Stomach (tissue), 9 donors: Measurements from ENCODE around the gene ITGAD. TPM values are rescaled to one million over a fixed set of nuclear protein-coding genes. Genes with fewer than 3 reads are reported as not detected.

Experiments used
- DNase-seq, 2 donors: peaks; one replicate each; pipeline versions ENCODE4 v3.0.0 to v3.0.0-alpha.2; 2013 to 2019
- H3K27ac ChIP-seq, 5 donors: fragments of 200-600 bp in 4 of 5; sonication (generic) in 4 of 5; one replicate each; pipeline ENCODE4 v1.5.1; 2013 to 2019; ENCODE audit warnings: mild to moderate bottlenecking in 1 of 5, moderate library complexity in 1 of 5
- H3K27me3 ChIP-seq, 3 donors: fragments of 200-600 bp; sonication (generic); one replicate each; pipeline ENCODE4 v1.5.1; 2017 to 2019; ENCODE audit warnings: mixed run types in 1 of 3
- H3K36me3 ChIP-seq, 4 donors: fragments of 200-600 bp; sonication (generic); 1 replicate in 3 of 4; 2 replicates in 1 of 4; pipeline ENCODE4 v1.5.1; 2016 to 2019
- H3K4me1 ChIP-seq, 4 donors: fragments of 200-600 bp; sonication (generic); one replicate each; pipeline ENCODE4 v1.5.1; 2016 to 2019
- H3K4me3 ChIP-seq, 4 donors: fragments of 200-600 bp; sonication (generic) in 3 of 4; one replicate each; pipeline ENCODE4 v1.5.1; 2016 to 2019; ENCODE audit warnings: mild to moderate bottlenecking in 1 of 4
- H3K9me3 ChIP-seq, 4 donors: fragments of 200-600 bp; sonication (generic); one replicate each; pipeline ENCODE4 v1.5.1; 2016 to 2019
- EP300 ChIP-seq: sonication (generic); formaldehyde crosslinking; IDR thresholded peaks from one replicate; pipeline ENCODE4 v1.6.1; 2017; ENCODE audit warnings: antibody characterized with exemption
- POLR2A ChIP-seq, 4 donors: fragments of 450-650 bp; IDR thresholded peaks; one replicate each; pipeline ENCODE4 v1.6.1; 2016; ENCODE audit warnings: antibody characterized with exemption in 4 of 4, control low read depth in 2 of 4, mild to moderate bottlenecking in 1 of 4, moderate library complexity in 1 of 4
- POLR2AphosphoS5 ChIP-seq, 3 donors: sonication (generic); formaldehyde crosslinking; IDR thresholded peaks; one replicate each; pipeline ENCODE4 v1.6.1; 2016; ENCODE audit warnings: antibody characterized with exemption in 3 of 3
- WGBS, 5 donors: extraction: QIAGEN DNeasy Blood & Tissue Kit in 3 of 5; methylation state at CpG; one replicate each; pipeline versions ENCODE4 v1.1.5 to v1.1.7; 2013 to 2018; 5-methylcytosine and 5-hydroxymethylcytosine counted together
- intact Hi-C: fragments of 100-400 bp; cut with DNase I; formaldehyde crosslinking; loops from one replicate; pipeline ENCODE4 v1.15.1; 2023; ENCODE audit warnings: low total_unique reads
- polyA plus RNA-seq, 3 donors: library from polyadenylated mRNA; stranded (reverse); fragments of 200-250 nt; gene quantifications; one replicate each; pipeline ENCODE4 v1.2.3, GENCODE V29; 2013
- total RNA-seq, 5 donors: library from RNA; depleted of rRNA; stranded (reverse); fragments of >200 nt; gene quantifications; one replicate each; pipeline versions ENCODE4 v1.1.0 to v1.2.3, GENCODE V29; 2014 to 2016
- TF ChIP-seq, protein P1 (sequence below), 7 experiments: fragments of 450-650 bp in 4 of 7; fragments of 200-600 bp in 3 of 7; sonication (generic) in 3 of 7; IDR thresholded peaks; one replicate each; pipeline ENCODE4 v1.5.1; 2016 to 2019; ENCODE audit warnings: antibody characterized with exemption in 7 of 7, control low read depth in 2 of 7, mild to moderate bottlenecking in 1 of 7
- donor health status: healthy with polysubstance abuse.
- donor health status: Bipolar disorder and iron deficiency.
- donor health status: healthy.

The ITGAD gene
- total and polyA plus RNA-seq, 8 donors, result 0.29 to 0.37 TPM; not detected in 6

- WGBS, 5 donors, result 71 to 76% (median 74%) methylated on average over 7 of the region's 7 CpGs
- Histone ChIP-seq H3K27ac (no peak overlapping the region), H3K4me3 (no peak overlapping the region), H3K9me3 (no peaks in the 10 kb centered on the region), H3K27me3 (peaks cover 0 to 14% (median 3%) of the 10 kb centered on the region in 3 donors), H3K4me1 (peaks cover 0 to 19% (median 11%) of the 10 kb centered on the region in 4 donors), H3K36me3 (no peaks in the 10 kb centered on the region)
- DNase-seq, result no peak
- TF ChIP-seq, protein P1, sequence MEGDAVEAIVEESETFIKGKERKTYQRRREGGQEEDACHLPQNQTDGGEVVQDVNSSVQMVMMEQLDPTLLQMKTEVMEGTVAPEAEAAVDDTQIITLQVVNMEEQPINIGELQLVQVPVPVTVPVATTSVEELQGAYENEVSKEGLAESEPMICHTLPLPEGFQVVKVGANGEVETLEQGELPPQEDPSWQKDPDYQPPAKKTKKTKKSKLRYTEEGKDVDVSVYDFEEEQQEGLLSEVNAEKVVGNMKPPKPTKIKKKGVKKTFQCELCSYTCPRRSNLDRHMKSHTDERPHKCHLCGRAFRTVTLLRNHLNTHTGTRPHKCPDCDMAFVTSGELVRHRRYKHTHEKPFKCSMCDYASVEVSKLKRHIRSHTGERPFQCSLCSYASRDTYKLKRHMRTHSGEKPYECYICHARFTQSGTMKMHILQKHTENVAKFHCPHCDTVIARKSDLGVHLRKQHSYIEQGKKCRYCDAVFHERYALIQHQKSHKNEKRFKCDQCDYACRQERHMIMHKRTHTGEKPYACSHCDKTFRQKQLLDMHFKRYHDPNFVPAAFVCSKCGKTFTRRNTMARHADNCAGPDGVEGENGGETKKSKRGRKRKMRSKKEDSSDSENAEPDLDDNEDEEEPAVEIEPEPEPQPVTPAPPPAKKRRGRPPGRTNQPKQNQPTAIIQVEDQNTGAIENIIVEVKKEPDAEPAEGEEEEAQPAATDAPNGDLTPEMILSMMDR (IDR thresholded peaks at IDR 0.05), result no peak
- TF ChIP-seq EP300 (no peak), POLR2AphosphoS5 (IDR thresholded peaks at IDR 0.05) (no peak), POLR2A (IDR thresholded peaks at IDR 0.05) (no peak)
- intact Hi-C loops, result no loop called here
Measured at GRCh38 chr16:31428638-31429247, 35.6 kb downstream of the ITGAD start.

DNA sequence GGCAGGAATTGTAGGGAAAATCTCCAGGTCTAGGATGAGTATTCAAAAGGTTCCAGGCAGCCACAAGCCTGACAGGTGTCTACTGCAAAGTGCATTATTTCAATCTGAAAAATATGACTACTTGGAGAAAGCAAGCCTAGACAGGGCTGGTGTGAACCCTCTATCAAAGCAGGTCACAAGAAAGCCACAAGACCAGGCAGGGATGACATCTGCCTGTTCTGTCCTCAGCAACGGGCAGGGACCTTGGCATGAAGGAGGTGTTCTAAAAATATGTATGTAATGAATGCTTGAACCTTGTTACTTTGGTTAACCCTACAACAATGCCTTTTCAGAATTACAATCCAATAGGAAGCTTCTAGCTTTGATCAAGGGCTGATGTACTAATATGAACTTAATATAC lies 36.2 kb downstream of the ITGAD start:
- Histone ChIP-seq H3K27me3 (peaks cover 0 to 9% (median 3%) of the 10 kb centered on the region in 3 donors), H3K27ac (no peak overlapping the region), H3K4me3 (no peak overlapping the region), H3K4me1 (peaks cover 0 to 19% (median 11%) of the 10 kb centered on the region in 4 donors), H3K9me3 (no peaks in the 10 kb centered on the region), H3K36me3 (no peaks in the 10 kb centered on the region)
- WGBS, 5 donors, result 7 to 26% (median 20%) methylated on average over 1 of the region's 1 CpG
- no peak for DNase-seq
- intact Hi-C loops, result no loop called here
- TF ChIP-seq EP300 (no peak), POLR2A (IDR thresholded peaks at IDR 0.05) (no peak), POLR2AphosphoS5 (IDR thresholded peaks at IDR 0.05) (no peak)
- TF ChIP-seq, protein P1 (IDR thresholded peaks at IDR 0.05), result no peak

GRCh38 chr16:31429796-31430195 lies 36.7 kb downstream of the ITGAD start:
- Histone ChIP-seq H3K27ac (no peak overlapping the region), H3K9me3 (no peaks in the 10 kb centered on the region), H3K4me3 (no peak overlapping the region), H3K27me3 (peaks cover 0 to 9% (median 3%) of the 10 kb centered on the region in 3 donors), H3K36me3 (no peaks in the 10 kb centered on the region), H3K4me1 (peaks cover 0 to 19% (median 11%) of the 10 kb centered on the region in 4 donors)
- TF ChIP-seq, protein P1 (IDR thresholded peaks at IDR 0.05), result no peak
- no peak for TF ChIP-seq POLR2AphosphoS5 (IDR thresholded peaks at IDR 0.05)
- DNase-seq, result no peak
- 72 to 83% (median 80%) methylated on average over 3 of the region's 3 CpGs for WGBS, 5 donors
- intact Hi-C loops, result no loop called here

DNA sequence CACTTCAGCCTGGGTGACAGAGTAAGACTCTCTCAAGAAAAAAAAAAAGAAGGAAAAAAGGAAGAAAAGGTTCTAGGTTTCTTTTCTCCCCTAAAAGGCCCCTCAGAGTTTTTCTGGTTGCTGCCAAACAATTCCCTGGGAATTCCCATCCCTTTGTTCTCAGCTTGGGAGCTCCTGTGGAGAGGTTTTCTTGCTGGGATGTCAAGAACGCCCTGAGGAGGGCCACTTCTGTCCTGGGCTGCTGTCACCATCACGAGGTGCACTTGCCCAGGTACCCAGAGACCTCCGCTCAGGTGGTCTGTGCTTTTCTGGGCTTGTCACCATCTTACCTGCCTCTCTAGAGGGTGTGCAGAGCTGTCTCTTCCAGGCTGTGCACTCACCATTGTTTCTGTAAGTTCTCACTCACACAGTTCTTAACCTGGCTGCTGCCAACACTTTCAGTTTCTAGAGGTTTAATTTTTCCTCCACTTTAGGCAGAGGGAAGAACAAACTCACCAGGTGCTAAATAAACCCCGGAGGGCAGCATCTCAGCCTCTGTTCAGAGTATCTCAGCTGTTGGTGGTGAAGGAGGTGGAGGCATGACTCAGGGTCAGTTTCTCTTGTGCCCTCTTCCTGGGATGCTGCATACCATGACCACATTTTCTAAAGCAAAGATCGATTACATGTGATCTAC lies 37.4 kb downstream of the ITGAD start:
- no peak for TF ChIP-seq POLR2A (IDR thresholded peaks at IDR 0.05)
- WGBS, 5 donors, result 37 to 55% (median 49%) methylated on average over 5 of the region's 5 CpGs
- no peak for DNase-seq

More for the DNA sequence above, 37.4 kb downstream of the ITGAD start:
- Histone ChIP-seq H3K4me3 (no peak overlapping the region), H3K36me3 (peaks cover 0 to 2% (median 0%) of the 10 kb centered on the region in 4 donors), H3K4me1 (peaks cover 0 to 19% (median 11%) of the 10 kb centered on the region in 4 donors), H3K27me3 (peaks cover 0 to 9% (median 3%) of the 10 kb centered on the region in 3 donors), H3K27ac (no peak overlapping the region), H3K9me3 (no peaks in the 10 kb centered on the region)
- intact Hi-C loops, result no loop called here
